ENCODE results near the gene CSNK1G1. TPM values are rescaled to one million over a fixed set of nuclear protein-coding genes. Genes with fewer than 3 reads are reported as not detected.
"Not testable (repeated sequence)": the region's sequence is repeated elsewhere in the genome, so short reads cannot be mapped to it uniquely, and the experiment has no call there.

CSNK1G1 gene
- total RNA-seq, 1 experiment from 2014 or later, result 16.0 TPM

DNA sequence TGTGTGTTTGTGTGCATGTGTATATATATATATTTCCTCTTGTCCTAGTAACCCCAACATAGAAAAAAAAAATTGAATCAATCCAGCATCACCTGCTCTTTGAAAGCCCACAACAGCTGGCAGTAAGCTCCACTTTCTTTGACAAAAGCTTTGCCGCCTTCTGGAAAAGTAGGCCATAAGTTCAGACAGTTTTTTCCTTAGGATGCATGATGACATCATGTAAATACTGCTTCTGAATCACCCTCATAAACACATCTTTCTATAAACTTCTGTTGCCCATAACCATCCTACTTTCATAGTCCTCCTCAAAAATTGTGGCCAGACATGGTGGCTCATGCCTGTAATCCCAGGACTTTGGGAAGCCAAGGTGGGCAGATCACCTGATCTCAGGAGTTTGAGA, 67.4 kb downstream of the CSNK1G1 start:
- no peak for DNase-seq (ENCODE audit: low spot score)

DNA sequence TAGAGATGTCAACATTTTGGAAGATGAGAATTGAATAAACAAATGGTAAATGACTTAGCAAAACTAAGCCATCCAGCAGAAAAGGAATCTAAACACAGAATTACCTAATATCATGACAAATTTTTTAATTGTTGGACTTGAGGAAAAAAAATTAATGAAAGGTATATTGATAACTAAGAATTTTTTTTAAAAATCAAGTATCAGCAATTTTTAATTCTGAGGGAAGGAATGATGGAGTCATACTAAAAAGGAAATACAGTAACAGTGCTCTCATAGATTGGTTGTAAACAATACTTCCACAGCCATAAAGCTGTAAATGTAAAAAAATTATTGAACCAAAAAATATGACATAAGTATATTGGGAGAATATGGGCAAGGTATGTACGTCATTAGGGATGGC, 68.0 kb downstream of the CSNK1G1 start:
- no peak for DNase-seq (ENCODE audit: low spot score)

DNA sequence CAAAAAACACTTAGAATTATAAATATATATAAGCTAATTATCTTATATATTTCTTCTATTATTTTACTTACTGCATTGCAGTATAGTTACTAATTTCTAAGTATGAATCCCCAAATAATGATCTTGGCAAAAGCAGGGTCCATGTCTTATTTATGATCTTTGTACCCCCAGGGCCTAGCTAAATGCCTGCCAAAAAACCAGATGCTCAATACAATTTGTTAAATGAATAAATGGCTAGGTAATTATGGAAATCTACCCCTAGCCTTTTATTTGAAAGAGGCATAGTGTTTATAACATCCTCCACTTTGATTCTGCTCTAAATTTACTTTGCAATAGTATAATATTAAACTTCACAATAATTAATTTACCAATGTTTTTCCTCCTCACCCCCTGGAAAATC, 69.5 kb downstream of the CSNK1G1 start:
- DNase-seq (ENCODE audit: low spot score), result no peak

DNA sequence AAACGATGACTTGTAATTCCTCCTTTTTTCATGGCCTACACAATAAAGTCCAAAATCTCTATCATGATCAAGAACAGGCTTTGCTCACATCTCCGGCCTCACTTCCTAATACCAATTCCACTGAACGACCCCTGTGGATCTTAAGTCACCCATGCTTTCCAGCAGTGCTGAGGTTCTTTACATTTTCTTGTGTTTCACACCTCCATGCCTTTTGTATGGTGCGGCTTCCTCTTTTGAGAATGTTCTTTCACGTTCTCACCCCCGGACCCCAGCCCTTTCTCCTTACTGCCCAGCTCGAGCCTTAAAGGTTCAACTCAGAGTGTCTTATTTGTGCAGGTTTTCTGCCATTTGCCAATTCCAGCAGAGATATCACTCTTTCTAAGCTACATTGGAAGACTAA, 70.1 kb downstream of the CSNK1G1 start:
- DNase-seq (ENCODE audit: low spot score), result no peak

DNA sequence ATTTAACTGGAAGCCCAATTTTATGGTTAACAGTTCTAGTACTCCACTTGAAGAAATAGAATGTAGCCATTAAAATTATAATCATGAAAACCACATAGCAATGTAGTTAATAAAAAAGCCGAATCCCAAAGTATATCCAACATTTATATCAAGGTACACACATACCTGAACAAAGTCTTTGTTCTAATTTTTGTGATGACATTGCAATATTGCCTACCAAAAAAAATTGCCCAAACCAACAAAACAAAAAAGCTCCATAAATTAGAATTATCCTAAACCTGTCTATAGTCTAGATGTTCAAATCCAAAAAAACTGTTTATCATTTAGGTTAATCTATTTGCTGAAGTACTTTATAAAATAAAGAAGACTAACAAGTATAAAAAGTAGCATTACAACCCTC, 70.8 kb downstream of the CSNK1G1 start:
- DNase-seq (ENCODE audit: low spot score), result no peak

DNA sequence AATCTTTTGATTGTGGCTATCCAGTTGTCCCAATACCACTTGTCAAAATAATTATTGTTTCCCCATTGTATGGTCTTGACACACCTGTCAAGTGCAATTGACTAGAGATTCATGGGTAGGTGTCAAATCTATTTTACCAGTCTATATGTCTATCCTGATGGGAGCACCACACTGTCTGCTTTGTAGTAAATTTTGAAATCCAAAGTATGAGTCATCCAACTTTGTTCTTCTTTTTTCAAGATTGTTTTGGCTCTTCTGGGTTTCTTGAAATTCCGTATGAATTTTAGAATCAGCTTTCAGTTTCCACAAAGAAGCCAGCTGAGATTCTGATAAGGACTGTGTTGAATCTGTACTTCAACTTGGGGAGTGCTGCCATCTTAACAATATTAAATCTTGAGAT, 71.9 kb downstream of the CSNK1G1 start:
- peak; percentile 4 for DNase-seq (ENCODE audit: low spot score)

DNA sequence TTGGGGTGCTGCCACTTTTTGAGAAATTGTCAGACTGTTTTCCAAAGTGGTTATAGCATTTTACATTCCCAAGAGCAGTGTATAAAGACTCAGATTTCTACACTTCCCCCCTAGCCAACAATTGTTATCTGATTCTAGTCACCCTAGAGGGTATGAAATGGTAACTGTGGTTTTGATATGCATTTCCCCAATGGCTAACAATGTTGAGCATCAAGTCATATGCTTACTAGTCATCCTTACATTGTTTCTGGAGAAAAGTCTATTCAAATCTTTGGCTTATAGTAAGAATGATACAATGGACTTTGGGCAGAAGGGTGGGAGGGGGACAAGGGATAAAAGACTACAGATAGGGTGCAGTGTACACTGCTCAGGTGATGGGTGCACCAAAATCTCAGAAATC, 73.3 kb downstream of the CSNK1G1 start:
- DNase-seq (ENCODE audit: low spot score), result peak; percentile 19

DNA sequence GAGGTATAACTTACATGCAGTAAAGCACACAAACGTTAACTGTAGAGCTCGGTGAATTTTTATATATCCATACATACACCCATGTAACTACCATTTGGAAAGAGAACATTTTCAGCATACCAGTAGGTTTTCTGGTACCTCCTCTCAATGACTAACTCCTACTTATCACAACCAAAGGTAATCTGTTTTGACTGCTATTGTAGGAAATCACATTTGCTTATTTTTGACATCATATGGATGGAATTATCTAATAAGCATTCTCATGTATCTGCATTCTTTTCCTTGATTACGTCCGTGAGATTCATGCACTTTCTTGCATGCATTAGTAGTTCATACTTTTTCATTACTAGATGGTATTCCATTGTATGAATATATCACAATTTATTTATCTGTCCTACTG, 76.8 kb downstream of the CSNK1G1 start:
- no peak for DNase-seq (ENCODE audit: low spot score)

DNA sequence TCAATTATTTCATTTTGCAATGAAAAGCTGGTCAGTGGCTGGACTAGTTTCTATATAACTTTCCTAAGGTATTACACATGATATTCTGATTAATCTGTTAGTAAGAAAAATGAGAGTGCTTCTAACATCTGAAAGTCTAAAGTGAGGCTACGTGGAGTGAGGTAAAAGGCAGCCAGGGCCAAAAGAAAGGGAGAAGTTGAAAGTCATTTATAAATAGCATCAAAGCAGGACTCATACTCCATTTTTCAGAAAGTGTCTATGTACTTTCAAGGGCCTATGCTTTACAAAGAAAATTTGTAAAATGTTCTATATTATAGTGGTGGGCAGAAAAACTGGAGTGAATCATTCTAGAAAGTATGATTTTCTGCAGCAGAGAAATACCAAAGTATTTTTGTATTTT, 80.0 kb downstream of the CSNK1G1 start:
- DNase-seq (ENCODE audit: low spot score), result no peak

DNA sequence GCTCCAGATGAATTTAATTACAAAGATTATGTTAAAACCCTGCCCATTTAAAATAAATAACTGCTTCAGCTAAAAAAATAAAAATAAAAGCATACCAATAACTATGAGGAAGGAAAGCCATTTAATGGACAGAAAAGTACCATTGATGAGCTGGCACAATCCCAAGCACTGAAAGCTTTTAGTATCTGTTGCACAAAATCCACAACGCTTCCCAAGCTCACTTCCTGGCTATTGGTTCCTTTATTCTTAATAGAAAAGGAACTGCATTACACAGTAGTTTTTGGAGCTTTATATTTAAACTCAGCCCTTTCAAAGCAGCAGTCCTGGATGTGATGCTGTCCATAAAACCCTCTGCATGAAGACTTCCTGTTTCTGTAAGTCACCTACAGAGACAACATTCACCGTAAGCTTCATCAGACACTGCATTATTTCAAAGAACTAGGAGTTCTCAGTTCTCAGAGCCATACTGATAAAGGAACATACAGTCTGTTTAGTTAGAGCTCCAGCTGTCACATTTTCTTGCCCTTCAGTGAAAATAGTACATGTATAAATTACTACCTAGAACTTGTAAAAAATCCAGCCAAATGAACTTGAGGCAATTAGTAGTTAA, 81.5 kb downstream of the CSNK1G1 start:
- DNase-seq (ENCODE audit: low spot score), result no peak

DNA sequence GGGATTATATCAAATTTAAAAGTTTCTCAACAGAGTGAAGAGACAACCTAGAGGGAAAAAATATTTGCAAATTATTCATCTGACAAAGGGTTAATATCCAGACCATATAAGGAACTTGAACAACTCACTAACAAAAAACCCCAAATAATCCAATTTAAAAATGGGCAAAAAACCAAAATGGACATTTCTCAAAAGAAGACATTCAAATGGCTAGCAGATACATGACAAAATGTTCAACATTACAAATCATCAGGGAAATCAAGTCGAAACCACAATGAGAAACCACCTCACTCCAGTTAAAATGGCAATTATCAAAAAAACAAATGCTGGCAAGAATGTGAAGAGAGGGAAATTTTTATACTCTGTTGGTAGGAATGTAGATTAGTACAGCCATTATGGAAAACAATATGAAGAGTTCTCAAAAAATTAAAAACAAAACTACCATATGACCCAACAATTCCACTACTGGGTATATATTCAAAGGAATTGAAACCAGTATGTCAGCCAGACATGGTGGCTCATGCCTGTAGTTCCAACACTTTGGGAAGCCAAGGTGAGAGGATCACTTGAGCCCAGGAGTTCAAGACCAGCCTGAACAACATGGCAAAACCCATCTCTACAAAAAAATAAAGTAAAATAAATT, 88.5 kb downstream of the CSNK1G1 start:
- DNase-seq (ENCODE audit: low spot score), result no peak

DNA sequence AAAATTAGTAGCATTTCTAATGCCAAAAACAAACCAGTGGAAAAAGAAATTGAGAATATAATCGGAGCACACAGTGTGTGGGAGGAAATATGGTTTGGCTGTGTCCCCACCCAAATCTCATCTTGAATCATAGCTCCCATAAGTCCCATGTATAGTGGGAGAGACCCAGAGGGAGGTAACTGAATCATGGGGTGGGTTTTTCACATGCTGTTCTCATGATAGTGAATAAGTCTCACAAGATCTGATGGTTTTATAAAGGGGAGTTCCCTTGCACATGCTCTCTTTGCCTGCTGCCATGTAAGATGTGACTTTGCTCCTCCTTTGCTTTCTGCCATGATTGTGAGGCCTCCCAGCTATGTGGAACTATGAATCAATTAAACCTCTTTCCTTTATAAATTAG, 90.8 kb downstream of the CSNK1G1 start:
- not testable (repeated sequence) for DNase-seq (ENCODE audit: low spot score)

DNA sequence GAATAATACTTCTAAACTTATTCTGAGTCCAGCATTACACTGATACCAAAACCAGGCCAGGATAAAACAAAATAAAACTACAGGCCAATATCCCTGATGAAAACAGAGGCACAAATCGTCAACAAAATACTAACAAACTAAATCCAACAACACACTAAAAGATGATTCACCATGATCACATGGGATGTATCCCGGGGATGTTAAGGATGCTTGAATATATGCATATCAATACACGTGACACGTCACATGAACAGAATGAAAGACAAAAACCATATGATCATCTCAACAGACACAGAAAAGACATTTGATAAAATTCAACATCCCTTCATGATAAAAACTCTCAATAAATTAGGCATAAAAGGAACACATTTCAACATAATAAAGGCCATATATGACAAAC, 91.5 kb downstream of the CSNK1G1 start:
- DNase-seq (ENCODE audit: low spot score), result no peak

DNA sequence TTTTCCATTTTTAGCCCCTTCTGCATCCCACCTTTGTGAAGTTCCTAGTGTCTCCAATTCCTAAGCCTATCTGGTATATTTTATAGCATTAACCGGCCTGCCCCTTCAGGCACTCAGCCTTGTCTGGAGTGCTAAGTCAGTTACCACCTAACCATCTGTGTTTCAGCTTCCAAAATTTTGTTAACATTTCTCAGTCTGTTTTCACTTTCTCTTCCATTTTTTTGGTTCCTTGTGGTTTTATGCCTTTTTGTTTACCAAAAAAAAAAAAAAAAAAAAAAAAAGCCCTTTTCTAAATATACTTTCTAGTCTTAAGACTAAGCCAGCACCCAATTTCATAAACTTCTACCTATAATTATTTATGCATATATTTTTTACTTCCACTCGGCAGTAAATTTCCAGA, 92.4 kb downstream of the CSNK1G1 start:
- DNase-seq (ENCODE audit: low spot score), result no peak

DNA sequence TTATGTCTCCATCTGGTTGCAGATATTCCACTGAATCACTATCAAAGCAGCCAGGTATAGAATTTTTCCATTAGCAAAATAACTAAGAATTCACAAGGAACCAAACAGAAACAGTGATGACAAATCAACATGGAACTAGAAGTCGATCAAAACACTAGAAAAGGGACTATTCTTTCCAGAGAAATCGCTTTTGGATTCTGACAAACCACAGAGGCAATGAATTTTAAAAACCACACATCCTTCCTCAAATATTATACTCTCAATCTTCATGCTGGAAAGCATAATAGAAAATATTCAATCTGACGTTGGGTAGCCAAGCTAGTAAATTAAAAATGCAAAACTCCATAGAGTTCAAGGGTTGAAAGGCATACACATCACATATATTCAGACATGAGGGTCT, 99.9 kb downstream of the CSNK1G1 start:
- no peak for DNase-seq (ENCODE audit: low spot score)

DNA sequence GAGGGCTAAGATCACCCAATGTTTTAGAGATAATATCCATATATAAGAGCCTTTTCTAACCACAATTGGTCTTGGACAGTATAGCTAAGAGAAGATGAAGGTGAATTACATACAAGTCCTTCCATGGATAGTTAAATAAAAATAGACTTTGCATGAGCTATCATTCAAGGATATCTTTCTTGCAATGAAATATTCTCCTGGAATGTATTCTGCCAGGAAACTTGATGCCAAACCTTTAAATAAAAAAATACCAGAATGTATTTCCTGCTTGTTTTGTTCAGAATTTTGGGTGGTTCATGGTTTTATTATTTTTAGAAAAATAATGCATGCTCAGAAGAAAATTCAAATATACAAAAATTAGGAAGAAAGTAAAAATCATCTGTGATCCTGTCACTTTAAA, 104.3 kb downstream of the CSNK1G1 start:
- no peak for DNase-seq (ENCODE audit: low spot score)

DNA sequence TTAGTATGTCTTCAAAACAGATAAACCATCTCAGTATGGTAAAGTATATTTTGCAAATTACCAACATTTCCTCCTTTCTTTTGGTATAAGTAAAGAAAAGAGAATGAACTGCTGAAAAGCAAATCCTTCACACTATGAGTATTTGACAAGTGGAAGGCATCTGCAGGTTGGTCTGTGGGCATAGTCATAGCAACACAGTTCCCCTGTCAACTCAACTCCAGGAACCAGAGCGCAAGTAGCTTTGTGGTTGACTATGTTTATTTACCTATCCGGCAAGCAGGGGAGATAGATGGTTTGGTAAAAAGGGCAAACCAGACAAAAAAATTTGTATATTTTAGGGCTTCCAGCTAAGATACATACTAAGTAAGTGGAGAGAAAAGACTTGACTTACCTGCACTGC, 104.9 kb downstream of the CSNK1G1 start:
- no peak for DNase-seq (ENCODE audit: low spot score)

DNA sequence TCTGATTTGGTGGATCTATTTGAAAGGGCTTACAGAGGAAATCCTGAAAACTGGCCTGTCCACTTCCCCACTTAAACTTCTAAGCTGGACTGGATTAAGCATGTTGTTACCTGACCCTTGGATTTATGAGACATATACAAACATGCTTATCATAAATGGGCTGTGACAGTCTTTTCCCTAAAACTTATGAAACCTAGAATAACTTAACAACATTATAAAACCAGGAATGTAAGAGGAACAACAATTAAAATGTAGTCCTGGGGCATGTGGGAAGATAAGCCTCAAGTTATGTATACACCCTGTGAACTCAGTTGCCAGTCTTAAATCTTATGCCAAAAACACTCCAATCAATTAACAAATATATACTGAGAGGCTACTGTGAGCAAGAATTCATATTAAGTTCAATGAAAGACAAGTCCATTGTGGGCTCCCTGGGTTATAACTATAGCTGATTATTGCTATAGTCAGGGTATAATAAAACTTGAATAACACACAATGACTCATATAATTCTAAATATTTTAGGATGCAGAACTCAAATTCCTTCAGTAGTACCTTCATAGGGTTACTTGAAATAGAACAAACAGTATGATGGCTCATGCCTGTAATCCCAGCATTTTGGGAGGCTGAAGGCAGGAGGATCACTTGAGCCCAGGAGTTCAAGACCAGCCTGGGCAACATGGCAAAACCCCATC, 105.9 kb downstream of the CSNK1G1 start:
- no peak for DNase-seq (ENCODE audit: low spot score)

DNA sequence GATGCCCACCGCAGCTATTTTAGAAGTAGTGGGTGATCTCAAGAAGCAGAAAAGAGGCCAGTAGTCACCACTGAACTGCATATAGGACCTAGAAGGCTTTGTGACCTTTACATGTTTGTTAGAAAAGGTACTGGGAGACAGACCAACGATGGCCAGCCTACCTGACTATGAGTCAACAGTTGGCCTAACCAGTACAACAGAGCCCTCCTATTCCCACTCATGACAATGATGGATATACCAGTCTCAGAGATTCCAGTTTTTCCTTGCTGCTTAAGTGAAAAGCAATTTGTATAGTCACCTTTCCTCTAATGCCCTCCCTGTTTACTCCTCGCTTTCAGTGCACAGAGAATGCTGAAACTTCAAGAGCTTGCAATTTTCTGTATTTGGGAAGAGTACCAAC, 106.6 kb downstream of the CSNK1G1 start:
- no peak for DNase-seq (ENCODE audit: low spot score)

DNA sequence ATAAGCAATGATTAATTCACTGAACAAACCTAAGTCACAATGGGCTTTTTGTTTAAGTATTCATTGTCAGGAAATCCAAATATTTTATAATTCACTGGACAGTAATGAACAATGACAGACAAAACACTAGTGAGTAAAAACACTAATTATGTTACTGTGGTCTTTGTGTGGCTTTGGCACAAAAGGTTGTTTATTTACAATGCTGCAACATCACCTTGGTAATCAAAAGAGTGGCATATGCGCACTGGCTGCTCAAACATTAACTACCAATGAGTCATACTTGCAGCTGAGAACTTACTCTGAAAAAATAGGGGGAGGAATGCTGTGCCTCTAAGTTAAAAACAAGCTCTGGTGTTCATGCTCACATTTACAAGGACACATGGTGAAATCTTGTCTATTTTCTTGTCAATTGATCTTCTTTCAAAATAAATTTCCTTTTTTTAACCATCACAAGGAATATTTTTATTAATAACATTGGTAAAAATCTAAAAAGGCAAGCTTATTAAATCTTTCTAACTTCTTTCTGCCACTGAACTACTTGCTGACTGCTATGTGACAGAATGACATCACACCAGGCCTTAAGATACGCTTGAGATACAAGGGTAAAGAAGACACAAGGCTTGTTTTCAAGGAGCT, 107.9 kb downstream of the CSNK1G1 start:
- DNase-seq (ENCODE audit: low spot score), result peak; percentile 79

DNA sequence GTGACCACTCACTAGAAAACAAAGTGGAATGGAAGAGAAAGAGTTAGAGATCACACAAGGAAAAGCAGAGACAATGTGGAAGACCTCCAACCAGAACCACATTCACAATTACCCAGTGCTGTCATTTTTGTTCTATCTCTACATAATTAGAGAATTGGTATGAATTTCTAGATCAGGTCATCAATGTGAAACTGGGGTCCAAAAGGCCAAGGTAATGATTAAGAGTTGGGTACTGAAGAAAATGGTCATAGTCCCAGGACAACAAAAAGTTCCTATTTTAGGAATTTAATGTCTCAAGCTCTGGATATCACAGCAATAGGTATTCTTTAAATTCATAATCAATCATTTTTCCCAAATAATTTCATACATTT, 108.5 kb downstream of the CSNK1G1 start:
- DNase-seq (ENCODE audit: low spot score), result no peak

DNA sequence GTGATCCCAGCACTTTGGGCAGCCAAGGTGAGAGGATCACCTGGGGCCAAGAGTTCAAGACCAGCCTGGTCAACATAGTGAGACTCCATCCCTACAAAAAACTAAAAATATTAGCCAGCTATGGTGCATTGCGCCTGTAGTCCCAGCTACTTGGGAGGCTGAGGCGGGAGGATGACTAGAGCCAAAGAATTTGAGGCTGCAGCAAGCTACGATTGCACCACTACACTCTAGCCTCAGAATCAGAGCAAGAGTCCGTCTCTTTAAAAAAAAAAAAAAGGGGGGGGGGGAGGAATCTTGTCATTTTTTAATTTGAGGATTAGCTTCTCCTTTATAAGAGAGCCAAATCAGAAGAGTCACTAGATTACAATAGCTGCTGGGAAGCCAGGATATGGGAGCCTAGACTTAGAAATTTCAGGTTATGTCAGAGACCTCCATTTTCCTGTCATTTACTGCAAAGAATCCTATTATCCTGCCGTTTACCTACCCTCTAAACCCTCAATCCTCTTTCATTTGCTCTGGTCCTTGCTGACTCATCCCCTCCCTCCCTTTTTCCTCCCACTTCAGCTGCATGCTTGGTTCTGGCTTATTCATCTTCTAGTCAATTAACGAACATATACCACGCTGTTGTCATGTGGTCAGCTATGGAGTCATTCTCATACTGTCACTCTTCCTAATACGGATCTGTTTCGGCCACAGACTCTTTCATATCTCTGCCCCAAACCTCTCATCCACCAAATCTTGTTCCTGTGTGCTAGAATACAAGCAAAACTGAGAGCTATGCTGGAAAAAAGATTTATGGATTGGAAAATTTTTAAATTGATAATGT, 109.4 kb downstream of the CSNK1G1 start:
- peak; percentile 84 for DNase-seq (ENCODE audit: low spot score)

Measured in A172 (cell line).